Measurements from ENCODE around the gene FXYD7. TPM values are rescaled to one million over a fixed set of nuclear protein-coding genes. Genes with fewer than 3 reads are reported as not detected.

The FXYD7 gene
- total and polyA plus RNA-seq, 5 experiments from 2014 or later, result 3.7 to 10.2 (median 6.4) TPM

Other genes starting within 250 kb of the FXYD7 start
- gene ZNF30, start 216.4 kb upstream of the FXYD7 start, total RNA-seq, result 10 to 100 TPM; 10.4 to 11.7 TPM
- 1 to 10 TPM; 4.9 to 8.0 (median 5.8) TPM for gene ZNF30, start 216.4 kb upstream of the FXYD7 start, polyA plus RNA-seq
- gene ZNF792, start 179.0 kb upstream of the FXYD7 start, total RNA-seq, result 10 to 100 TPM; 34.4 to 35.5 TPM
- gene ZNF792, start 179.0 kb upstream of the FXYD7 start, polyA plus RNA-seq, result 10 to 100 TPM in 2 of 3 donors, 1 to 10 TPM in 1; 9.7 to 18.7 (median 16.0) TPM
- gene GRAMD1A, start 142.9 kb upstream of the FXYD7 start, total RNA-seq, result 100 to 1,000 TPM; 317 to 335 TPM
- gene GRAMD1A, start 142.9 kb upstream of the FXYD7 start, polyA plus RNA-seq, result 10 to 100 TPM; 29.5 to 77.0 (median 42.0) TPM
- 1 to 10 TPM; 1.6 to 2.1 TPM for gene SCN1B, start 112.8 kb upstream of the FXYD7 start, total RNA-seq
- gene SCN1B, start 112.8 kb upstream of the FXYD7 start, polyA plus RNA-seq, result under 1 TPM in 2 of 3 donors, not detected in 1; 0.27 to 0.28 TPM
- under 1 TPM in 1 of 2 experiments, not detected in 1; 0.16 TPM for gene HPN, start 101.5 kb upstream of the FXYD7 start, total RNA-seq
- gene HPN, start 101.5 kb upstream of the FXYD7 start, polyA plus RNA-seq, result under 1 TPM in 1 of 3 donors, not detected in 2; 0.16 TPM
- gene FXYD3, start 27.4 kb upstream of the FXYD7 start, total RNA-seq, result not detected
- gene FXYD3, start 27.4 kb upstream of the FXYD7 start, polyA plus RNA-seq, result not detected
- gene LGI4, start 8.2 kb upstream of the FXYD7 start, total RNA-seq, result 1 to 10 TPM in 1 of 2 experiments, under 1 TPM in 1; 0.52 to 1.6 TPM
- under 1 TPM in 1 of 3 donors, not detected in 2; 0.18 TPM for gene LGI4, start 8.2 kb upstream of the FXYD7 start, polyA plus RNA-seq
- gene FXYD1, start 4.4 kb upstream of the FXYD7 start, total RNA-seq, result 1 to 10 TPM in 1 of 2 experiments, not detected in 1; 1.1 TPM
- under 1 TPM in 2 of 3 donors, not detected in 1; 0.77 TPM for gene FXYD1, start 4.4 kb upstream of the FXYD7 start, polyA plus RNA-seq
- 100 to 1,000 TPM; 339 to 351 TPM for gene FXYD5, start 11.5 kb downstream of the FXYD7 start, total RNA-seq
- gene FXYD5, start 11.5 kb downstream of the FXYD7 start, polyA plus RNA-seq, result 100 to 1,000 TPM; 281 to 544 (median 452) TPM
- not detected for gene FAM187B, start 85.5 kb downstream of the FXYD7 start, total RNA-seq
- gene FAM187B, start 85.5 kb downstream of the FXYD7 start, polyA plus RNA-seq, result not detected
- 10 to 100 TPM; 57.4 to 59.9 TPM for gene LSR, start 105.7 kb downstream of the FXYD7 start, total RNA-seq
- 100 to 1,000 TPM in 1 of 3 donors, 10 to 100 TPM in 2; 36.7 to 106 (median 65.7) TPM for gene LSR, start 105.7 kb downstream of the FXYD7 start, polyA plus RNA-seq
- gene USF2, start 125.7 kb downstream of the FXYD7 start, total RNA-seq, result 100 to 1,000 TPM; 226 to 232 TPM
- 1 to 10 TPM; 4.5 to 6.9 (median 5.2) TPM for gene USF2, start 125.7 kb downstream of the FXYD7 start, polyA plus RNA-seq
- gene HAMP, start 139.3 kb downstream of the FXYD7 start, total RNA-seq, result 1 to 10 TPM; 2.5 to 2.6 TPM
- gene HAMP, start 139.3 kb downstream of the FXYD7 start, polyA plus RNA-seq, result under 1 TPM in 1 of 3 donors, not detected in 2; 0.06 TPM
- gene MAG, start 148.9 kb downstream of the FXYD7 start, total RNA-seq, result not detected
- gene MAG, start 148.9 kb downstream of the FXYD7 start, polyA plus RNA-seq, result under 1 TPM in 1 of 3 donors, not detected in 2; 0.08 TPM
- 10 to 100 TPM; 20.0 to 21.1 TPM for gene CD22, start 185.9 kb downstream of the FXYD7 start, total RNA-seq
- gene CD22, start 185.9 kb downstream of the FXYD7 start, polyA plus RNA-seq, result under 1 TPM in 2 of 3 donors, not detected in 1; 0.46 to 0.73 TPM
- gene FFAR1, start 204.6 kb downstream of the FXYD7 start, total RNA-seq, result not detected
- not detected for gene FFAR1, start 204.6 kb downstream of the FXYD7 start, polyA plus RNA-seq
- gene FFAR3, start 215.2 kb downstream of the FXYD7 start, total RNA-seq, result not detected
- gene FFAR3, start 215.2 kb downstream of the FXYD7 start, polyA plus RNA-seq, result not detected
- gene GPR42, start 227.8 kb downstream of the FXYD7 start, total RNA-seq, result not detected
- gene GPR42, start 227.8 kb downstream of the FXYD7 start, polyA plus RNA-seq, result not detected